Endothelial cell (in vitro differentiated cells): Measurements from ENCODE around the gene C1QL1. TPM values are rescaled to one million over a fixed set of nuclear protein-coding genes. Genes with fewer than 3 reads are reported as not detected.

Experiments used
- DNase-seq: peaks from one replicate; pipeline ENCODE4 v3.0.0; 2021; ENCODE audit warnings: low spot score
- H3K27ac Mint-ChIP-seq: one replicate; pipeline ENCODE4 v1.8.0; 2021; ENCODE audit warnings: mixed read lengths, inconsistent platforms; ENCODE audit not compliant: unreplicated experiment
- H3K27me3 Mint-ChIP-seq: one replicate; pipeline ENCODE4 v1.8.0; 2021; ENCODE audit warnings: mild to moderate bottlenecking, moderate library complexity, mixed read lengths, inconsistent platforms; ENCODE audit not compliant: unreplicated experiment
- H3K36me3 Mint-ChIP-seq: one replicate; pipeline ENCODE4 v1.8.0; 2021; ENCODE audit warnings: mild to moderate bottlenecking, low read depth, mixed read lengths, inconsistent platforms; ENCODE audit not compliant: unreplicated experiment
- H3K4me1 Mint-ChIP-seq: one replicate; pipeline ENCODE4 v1.8.0; 2021; ENCODE audit warnings: mild to moderate bottlenecking, mixed read lengths, inconsistent platforms; ENCODE audit not compliant: unreplicated experiment
- H3K4me3 Mint-ChIP-seq: one replicate; pipeline ENCODE4 v1.8.0; 2021; ENCODE audit warnings: mild to moderate bottlenecking, mixed read lengths, inconsistent platforms; ENCODE audit not compliant: unreplicated experiment
- H3K9me3 Mint-ChIP-seq: one replicate; pipeline ENCODE4 v1.8.0; 2021; ENCODE audit warnings: mixed read lengths, inconsistent platforms; ENCODE audit not compliant: unreplicated experiment
- total RNA-seq: library from RNA; stranded (reverse); fragmentation: NEBNext Ultra II Directional; extraction: Animal tissue kit (Norgen Biotek cat#: 25700); gene quantifications from one replicate; pipeline ENCODE4 v1.2.1, GENCODE V29; 2021; ENCODE audit not compliant: unreplicated experiment
- TF ChIP-seq, protein P1 (sequence below): fragments of 200-600 bp; sonication (generic); IDR thresholded peaks from one replicate; pipeline ENCODE4 v1.5.0; 2021; ENCODE audit warnings: antibody characterized with exemption; ENCODE audit not compliant: unreplicated experiment

Gene C1QL1
- total RNA-seq, 1 donor from 2014 or later, result not detected

DNA sequence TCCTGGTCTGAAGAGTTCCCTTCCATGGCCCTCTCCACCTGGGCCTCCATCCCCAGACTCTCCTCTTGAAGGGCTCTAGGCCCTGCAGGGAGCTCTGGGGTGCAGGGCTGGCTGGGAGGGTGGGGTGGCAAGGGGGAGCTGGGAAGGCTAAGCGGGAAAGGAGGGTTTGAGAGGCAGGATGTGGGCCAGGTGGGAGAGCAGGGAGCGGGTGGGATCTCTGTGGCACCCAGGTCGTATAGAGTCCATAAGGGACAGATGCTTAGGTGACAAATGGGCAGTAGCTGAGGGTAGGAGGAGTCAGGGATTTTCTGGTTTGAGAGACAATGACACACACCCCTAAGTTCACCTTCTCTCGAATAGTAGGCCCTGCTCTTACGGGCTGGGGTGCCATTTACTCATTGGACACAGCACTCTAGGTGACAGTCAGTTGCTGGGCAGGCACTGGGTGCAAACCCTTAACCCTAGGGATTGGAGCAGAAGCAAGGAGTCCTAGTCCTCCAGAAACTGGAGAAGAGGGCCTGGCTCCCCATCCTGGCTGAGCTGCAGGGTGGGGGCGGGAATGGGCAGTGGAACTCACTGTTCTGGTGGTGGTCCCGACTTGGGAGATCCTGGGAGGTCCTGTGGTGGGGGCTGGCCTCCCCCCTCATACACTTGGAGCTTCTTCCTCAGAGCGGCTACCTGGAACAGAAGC, 35.9 kb downstream of the C1QL1 start:
- TF ChIP-seq, protein P1, sequence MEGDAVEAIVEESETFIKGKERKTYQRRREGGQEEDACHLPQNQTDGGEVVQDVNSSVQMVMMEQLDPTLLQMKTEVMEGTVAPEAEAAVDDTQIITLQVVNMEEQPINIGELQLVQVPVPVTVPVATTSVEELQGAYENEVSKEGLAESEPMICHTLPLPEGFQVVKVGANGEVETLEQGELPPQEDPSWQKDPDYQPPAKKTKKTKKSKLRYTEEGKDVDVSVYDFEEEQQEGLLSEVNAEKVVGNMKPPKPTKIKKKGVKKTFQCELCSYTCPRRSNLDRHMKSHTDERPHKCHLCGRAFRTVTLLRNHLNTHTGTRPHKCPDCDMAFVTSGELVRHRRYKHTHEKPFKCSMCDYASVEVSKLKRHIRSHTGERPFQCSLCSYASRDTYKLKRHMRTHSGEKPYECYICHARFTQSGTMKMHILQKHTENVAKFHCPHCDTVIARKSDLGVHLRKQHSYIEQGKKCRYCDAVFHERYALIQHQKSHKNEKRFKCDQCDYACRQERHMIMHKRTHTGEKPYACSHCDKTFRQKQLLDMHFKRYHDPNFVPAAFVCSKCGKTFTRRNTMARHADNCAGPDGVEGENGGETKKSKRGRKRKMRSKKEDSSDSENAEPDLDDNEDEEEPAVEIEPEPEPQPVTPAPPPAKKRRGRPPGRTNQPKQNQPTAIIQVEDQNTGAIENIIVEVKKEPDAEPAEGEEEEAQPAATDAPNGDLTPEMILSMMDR, result no peak
- Mint-ChIP-seq H3K27ac (no peak overlapping the region), H3K36me3 (peaks cover 9% of the 10 kb centered on the region), H3K9me3 (no peaks in the 10 kb centered on the region), H3K4me3 (no peak overlapping the region), H3K27me3 (peaks cover 4% of the 10 kb centered on the region), H3K4me1 (no peaks in the 10 kb centered on the region)
- no peak for DNase-seq

- no peak overlapping the region for H3K4me3 Mint-ChIP-seq
- H3K27me3 Mint-ChIP-seq, result peaks cover 4% of the 10 kb centered on the region
- H3K36me3 Mint-ChIP-seq, result peaks cover 11% of the 10 kb centered on the region
- no peak for DNase-seq
- no peak overlapping the region for H3K27ac Mint-ChIP-seq
- H3K9me3 Mint-ChIP-seq, result no peaks in the 10 kb centered on the region
- no peaks in the 10 kb centered on the region for H3K4me1 Mint-ChIP-seq
- TF ChIP-seq, protein P1, result no peak
Measured at GRCh38 chr17:44931376-44931775, 36.7 kb downstream of the C1QL1 start.

DNA sequence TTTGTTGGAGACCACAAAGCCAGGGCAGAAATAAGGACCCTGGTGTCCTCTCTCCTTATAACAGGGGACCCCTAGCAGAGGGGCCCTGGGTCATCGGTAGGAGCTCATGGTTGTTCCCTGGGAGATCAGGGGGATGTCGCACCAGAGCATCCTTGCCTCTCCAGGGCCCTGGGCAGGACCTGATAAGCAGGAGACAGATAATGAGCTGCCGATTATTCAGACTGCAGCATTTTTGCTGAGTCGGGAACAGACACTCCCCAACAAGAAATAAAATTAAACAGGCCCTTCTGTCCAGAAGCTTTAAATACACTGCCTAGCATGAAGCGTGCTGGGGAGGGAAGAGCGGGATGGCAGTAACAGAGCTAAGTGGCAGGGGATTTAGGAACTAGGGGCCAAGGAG, 37.4 kb downstream of the C1QL1 start:
- H3K27ac Mint-ChIP-seq, result no peak overlapping the region
- peaks cover 13% of the 10 kb centered on the region for H3K36me3 Mint-ChIP-seq
- H3K9me3 Mint-ChIP-seq, result no peaks in the 10 kb centered on the region
- H3K4me1 Mint-ChIP-seq, result no peaks in the 10 kb centered on the region
- H3K27me3 Mint-ChIP-seq, result peaks cover 4% of the 10 kb centered on the region
- TF ChIP-seq, protein P1, result no peak
- no peak overlapping the region for H3K4me3 Mint-ChIP-seq
- no peak for DNase-seq

- no peaks in the 10 kb centered on the region for H3K4me1 Mint-ChIP-seq
- H3K36me3 Mint-ChIP-seq, result peaks cover 13% of the 10 kb centered on the region
- peaks cover 5% of the 10 kb centered on the region for H3K27me3 Mint-ChIP-seq
- H3K4me3 Mint-ChIP-seq, result no peak overlapping the region
- no peak for DNase-seq
- TF ChIP-seq, protein P1, result no peak
- H3K9me3 Mint-ChIP-seq, result no peaks in the 10 kb centered on the region
- no peak overlapping the region for H3K27ac Mint-ChIP-seq
Measured at GRCh38 chr17:44928950-44929720, 39.0 kb downstream of the C1QL1 start.

GRCh38 chr17:44928136-44928535, 40.0 kb downstream of the C1QL1 start:
- TF ChIP-seq, protein P1, result no peak
- peaks cover 5% of the 10 kb centered on the region for H3K27me3 Mint-ChIP-seq
- DNase-seq, result no peak
- H3K27ac Mint-ChIP-seq, result no peak overlapping the region
- H3K9me3 Mint-ChIP-seq, result no peaks in the 10 kb centered on the region
- no peaks in the 10 kb centered on the region for H3K4me1 Mint-ChIP-seq
- peaks cover 13% of the 10 kb centered on the region for H3K36me3 Mint-ChIP-seq
- H3K4me3 Mint-ChIP-seq, result no peak overlapping the region
